K562 (cell line): ENCODE data around the gene IRF2BP2. TPM values are rescaled to one million over a fixed set of nuclear protein-coding genes. Genes with fewer than 3 reads are reported as not detected.

Source experiments
- BACH1 ChIP-seq: fragments of 200-800 bp; sonication (Bioruptor generic); IDR thresholded peaks from 2 replicates; pipeline ENCODE4 v1.6.1; 2016; ENCODE audit warnings: missing genetic modification characterization, missing compliant biosample characterization
- BCL6 ChIP-seq: fragments of 250-450 bp; sonication (Bioruptor Pico); IDR thresholded peaks from 2 replicates; pipeline ENCODE4 v1.4.0; 2020
- CREB1 ChIP-seq, 2 experiments: sonication (generic) in 1 of 2; formaldehyde crosslinking in 1 of 2; IDR thresholded peaks; 2 replicates each; pipeline versions ENCODE4 v1.6.1 to v1.8.0; 2012 to 2022; ENCODE audit warnings: inconsistent platforms in 1 of 2, mild to moderate bottlenecking in 1 of 2, missing genetic modification reagents in 1 of 2, moderate library complexity in 1 of 2
- DDX20 ChIP-seq: fragments of 450-650 bp; IDR thresholded peaks from 2 replicates; pipeline ENCODE4 v1.6.1; 2016; ENCODE audit warnings: missing genetic modification characterization, low read depth, mild to moderate bottlenecking, missing compliant biosample characterization, moderate library complexity
- FOXM1 ChIP-seq, 2 experiments: fragments of 450-650 bp in 1 of 2; sonication (generic) in 1 of 2; formaldehyde crosslinking in 1 of 2; IDR thresholded peaks; 2 replicates each; pipeline versions ENCODE4 v1.6.1 to v1.9.0; 2017 to 2022; ENCODE audit warnings: low read depth in 2 of 2, mild to moderate bottlenecking in 2 of 2, missing genetic modification reagents in 1 of 2, moderate library complexity in 1 of 2
- HOXB6 ChIP-seq: fragments of 250-450 bp; sonication (Bioruptor Pico); IDR thresholded peaks from 2 replicates; pipeline ENCODE4 v1.5.1; 2022; ENCODE audit warnings: mild to moderate bottlenecking, borderline replicate concordance
- MAFF ChIP-seq: IDR thresholded peaks from 2 replicates; pipeline ENCODE4 v1.6.1; 2012; ENCODE audit warnings: low read length, improper control_type of control experiment
- MAFK ChIP-seq: IDR thresholded peaks from 2 replicates; pipeline ENCODE4 v1.6.1; 2011; ENCODE audit warnings: low read length, improper control_type of control experiment
- POLR2H ChIP-seq: IDR thresholded peaks from 2 replicates; pipeline ENCODE4 v1.6.1; 2016; ENCODE audit warnings: missing genetic modification characterization, low read depth, mild to moderate bottlenecking, control low read depth, missing compliant biosample characterization, moderate library complexity
- RBM22 ChIP-seq: fragments of 200-400 bp; formaldehyde crosslinking; IDR thresholded peaks from 2 replicates; pipeline ENCODE4 v1.6.1; 2018; ENCODE audit warnings: low read length, low read depth; ENCODE audit not compliant: poor library complexity, severe bottlenecking
- RBM34 ChIP-seq: fragments of 200-400 bp; formaldehyde crosslinking; IDR thresholded peaks from 2 replicates; pipeline ENCODE4 v1.6.1; 2018; ENCODE audit warnings: low read length, borderline replicate concordance; ENCODE audit not compliant: insufficient read depth
- RBM39 ChIP-seq: fragments of 200-400 bp; formaldehyde crosslinking; optimal IDR thresholded peaks from 2 replicates; pipeline ENCODE3; 2018; ENCODE audit warnings: low read depth, low read length
- SMC3 ChIP-seq: conservative IDR thresholded peaks from 2 replicates; pipeline ENCODE4 v1.6.1; 2011; ENCODE audit warnings: low read depth, low read length, improper control_type of control experiment; ENCODE audit not compliant: insufficient read depth
- ZNF184 ChIP-seq: sonication (generic); formaldehyde crosslinking; IDR thresholded peaks from 2 replicates; pipeline ENCODE4 v1.5.0; 2020; ENCODE audit warnings: missing genetic modification reagents
- ZNF324 ChIP-seq: fragments of 250-450 bp; sonication (Bioruptor Pico); IDR thresholded peaks from 2 replicates; pipeline ENCODE4 v1.4.0; 2020; ENCODE audit warnings: mild to moderate bottlenecking
- polyA plus RNA-seq, 8 experiments: library from polyadenylated mRNA; depleted of rRNA in 4 of 8; stranded (reverse) in 5 of 8; unstranded in 3 of 8; fragments of >200 nt; fragmentation: Nextera tagmentation in 2 of 8; fragmentation: Illumina TruSeq in 1 of 8; extraction: Ambion mirVana in 2 of 8; extraction: Trizol in 1 of 8; gene quantifications; 2 replicates each; pipeline versions ENCODE4 v1.2.1 to v1.2.3, GENCODE V29; 2011 to 2014; ENCODE audit warnings: inconsistent platforms in 1 of 8, missing spikeins in 1 of 8
- total RNA-seq, 7 experiments: library from RNA; depleted of rRNA in 6 of 7; stranded (reverse); fragments of >200 nt in 6 of 7; fragmentation: Illumina TruSeq in 2 of 7; extraction: Trizol in 2 of 7; gene quantifications; 2 replicates each; pipeline versions ENCODE4 v1.2.1 to v1.2.3, GENCODE V29; 2011 to 2021; ENCODE audit warnings: low replicate concordance in 1 of 7
- TF ChIP-seq, protein P1 (sequence below): fragments of 450-650 bp; IDR thresholded peaks from 2 replicates; pipeline ENCODE4 v1.6.1; 2018; ENCODE audit not compliant: partially characterized antibody
- TF ChIP-seq, protein P2 (sequence below), 2 experiments: fragments of 250-450 bp in 1 of 2; fragments of 450-650 bp in 1 of 2; sonication (Bioruptor Pico) in 1 of 2; IDR thresholded peaks; 2 replicates each; pipeline versions ENCODE4 v1.6.1 to v1.8.0; 2016 to 2021; ENCODE audit warnings: mild to moderate bottlenecking in 2 of 2, moderate library complexity in 2 of 2, missing compliant biosample characterization in 1 of 2, missing genetic modification characterization in 1 of 2
- TF ChIP-seq, protein P3 (sequence below), 2 experiments: fragments of 450-650 bp; IDR thresholded peaks; 2 replicates each; pipeline ENCODE4 v1.6.1; 2018; ENCODE audit warnings: mild to moderate bottlenecking in 2 of 2, low read depth in 1 of 2; ENCODE audit not compliant: partially characterized antibody in 2 of 2
- TF ChIP-seq, protein P4 (sequence below): sonication (generic); formaldehyde crosslinking; IDR thresholded peaks from 2 replicates; pipeline ENCODE4 v1.8.0; 2022; ENCODE audit warnings: missing genetic modification reagents, mild to moderate bottlenecking, borderline replicate concordance

Gene IRF2BP2
- total and polyA plus RNA-seq, 9 of the 15 experiments (the other 6 are each of a cell fraction or from before 2014, with no cell fraction given): 7.7 to 68.6 (median 22.1) TPM

DNA sequence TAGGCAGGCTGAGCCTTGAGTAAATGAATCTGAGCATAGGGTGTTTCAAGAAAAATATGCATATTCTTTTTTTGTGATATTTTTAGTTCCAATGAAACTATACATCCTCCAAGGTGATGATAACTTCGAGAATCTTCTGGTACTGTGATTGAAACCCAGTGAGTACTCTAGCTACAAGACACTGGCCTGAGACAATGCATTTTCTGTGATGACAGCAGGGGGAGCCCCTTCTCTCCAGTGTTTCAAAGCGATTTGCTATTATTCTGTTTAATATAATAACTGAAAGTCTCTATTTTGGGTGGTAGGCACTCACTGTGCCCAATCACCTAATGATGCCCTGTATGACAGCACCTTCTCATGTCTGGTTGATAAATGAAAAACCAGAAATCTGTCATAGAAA lies 12.1 kb downstream of the IRF2BP2 start (continued):
- TF ChIP-seq, protein P1, sequence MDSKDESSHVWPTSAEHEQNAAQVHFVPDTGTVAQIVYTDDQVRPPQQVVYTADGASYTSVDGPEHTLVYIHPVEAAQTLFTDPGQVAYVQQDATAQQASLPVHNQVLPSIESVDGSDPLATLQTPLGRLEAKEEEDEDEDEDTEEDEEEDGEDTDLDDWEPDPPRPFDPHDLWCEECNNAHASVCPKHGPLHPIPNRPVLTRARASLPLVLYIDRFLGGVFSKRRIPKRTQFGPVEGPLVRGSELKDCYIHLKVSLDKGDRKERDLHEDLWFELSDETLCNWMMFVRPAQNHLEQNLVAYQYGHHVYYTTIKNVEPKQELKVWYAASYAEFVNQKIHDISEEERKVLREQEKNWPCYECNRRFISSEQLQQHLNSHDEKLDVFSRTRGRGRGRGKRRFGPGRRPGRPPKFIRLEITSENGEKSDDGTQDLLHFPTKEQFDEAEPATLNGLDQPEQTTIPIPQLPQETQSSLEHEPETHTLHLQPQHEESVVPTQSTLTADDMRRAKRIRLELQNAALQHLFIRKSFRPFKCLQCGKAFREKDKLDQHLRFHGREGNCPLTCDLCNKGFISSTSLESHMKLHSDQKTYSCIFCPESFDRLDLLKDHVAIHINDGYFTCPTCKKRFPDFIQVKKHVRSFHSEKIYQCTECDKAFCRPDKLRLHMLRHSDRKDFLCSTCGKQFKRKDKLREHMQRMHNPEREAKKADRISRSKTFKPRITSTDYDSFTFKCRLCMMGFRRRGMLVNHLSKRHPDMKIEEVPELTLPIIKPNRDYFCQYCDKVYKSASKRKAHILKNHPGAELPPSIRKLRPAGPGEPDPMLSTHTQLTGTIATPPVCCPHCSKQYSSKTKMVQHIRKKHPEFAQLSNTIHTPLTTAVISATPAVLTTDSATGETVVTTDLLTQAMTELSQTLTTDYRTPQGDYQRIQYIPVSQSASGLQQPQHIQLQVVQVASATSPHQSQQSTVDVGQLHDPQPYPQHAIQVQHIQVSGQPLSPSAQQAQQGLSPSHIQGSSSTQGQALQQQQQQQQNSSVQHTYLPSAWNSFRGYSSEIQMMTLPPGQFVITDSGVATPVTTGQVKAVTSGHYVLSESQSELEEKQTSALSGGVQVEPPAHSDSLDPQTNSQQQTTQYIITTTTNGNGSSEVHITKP: no peak
- TF ChIP-seq ZNF324 (CRISPR knock-in tag) (no peak), RBM22 (no peak), CREB1 (IDR thresholded peaks at IDR 0.05) (no peak), CREB1 (CRISPR knock-in tag; IDR thresholded peaks at IDR 0.05) (no peak), DDX20 (no peak), POLR2H (tag) (no peak), SMC3 (peak; percentile 58), MAFK (no peak), BCL6 (no peak), RBM39 (no peak), MAFF (no peak), RBM34 (no peak), ZNF184 (CRISPR knock-in tag) (no peak), BACH1 (tag) (no peak), HOXB6 (no peak), FOXM1 (IDR thresholded peaks at IDR 0.05; ENCODE audit: low read depth) (peak; percentile 18; the same call in 1 of the 2 replicates), FOXM1 (CRISPR knock-in tag; IDR thresholded peaks at IDR 0.05; ENCODE audit: low read depth) (no peak)
- TF ChIP-seq, protein P2, sequence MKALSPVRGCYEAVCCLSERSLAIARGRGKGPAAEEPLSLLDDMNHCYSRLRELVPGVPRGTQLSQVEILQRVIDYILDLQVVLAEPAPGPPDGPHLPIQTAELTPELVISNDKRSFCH (CRISPR knock-in tag; IDR thresholded peaks at IDR 0.05): no peak
- TF ChIP-seq, protein P2 (tag; IDR thresholded peaks at IDR 0.05): no peak
- TF ChIP-seq, protein P3, sequence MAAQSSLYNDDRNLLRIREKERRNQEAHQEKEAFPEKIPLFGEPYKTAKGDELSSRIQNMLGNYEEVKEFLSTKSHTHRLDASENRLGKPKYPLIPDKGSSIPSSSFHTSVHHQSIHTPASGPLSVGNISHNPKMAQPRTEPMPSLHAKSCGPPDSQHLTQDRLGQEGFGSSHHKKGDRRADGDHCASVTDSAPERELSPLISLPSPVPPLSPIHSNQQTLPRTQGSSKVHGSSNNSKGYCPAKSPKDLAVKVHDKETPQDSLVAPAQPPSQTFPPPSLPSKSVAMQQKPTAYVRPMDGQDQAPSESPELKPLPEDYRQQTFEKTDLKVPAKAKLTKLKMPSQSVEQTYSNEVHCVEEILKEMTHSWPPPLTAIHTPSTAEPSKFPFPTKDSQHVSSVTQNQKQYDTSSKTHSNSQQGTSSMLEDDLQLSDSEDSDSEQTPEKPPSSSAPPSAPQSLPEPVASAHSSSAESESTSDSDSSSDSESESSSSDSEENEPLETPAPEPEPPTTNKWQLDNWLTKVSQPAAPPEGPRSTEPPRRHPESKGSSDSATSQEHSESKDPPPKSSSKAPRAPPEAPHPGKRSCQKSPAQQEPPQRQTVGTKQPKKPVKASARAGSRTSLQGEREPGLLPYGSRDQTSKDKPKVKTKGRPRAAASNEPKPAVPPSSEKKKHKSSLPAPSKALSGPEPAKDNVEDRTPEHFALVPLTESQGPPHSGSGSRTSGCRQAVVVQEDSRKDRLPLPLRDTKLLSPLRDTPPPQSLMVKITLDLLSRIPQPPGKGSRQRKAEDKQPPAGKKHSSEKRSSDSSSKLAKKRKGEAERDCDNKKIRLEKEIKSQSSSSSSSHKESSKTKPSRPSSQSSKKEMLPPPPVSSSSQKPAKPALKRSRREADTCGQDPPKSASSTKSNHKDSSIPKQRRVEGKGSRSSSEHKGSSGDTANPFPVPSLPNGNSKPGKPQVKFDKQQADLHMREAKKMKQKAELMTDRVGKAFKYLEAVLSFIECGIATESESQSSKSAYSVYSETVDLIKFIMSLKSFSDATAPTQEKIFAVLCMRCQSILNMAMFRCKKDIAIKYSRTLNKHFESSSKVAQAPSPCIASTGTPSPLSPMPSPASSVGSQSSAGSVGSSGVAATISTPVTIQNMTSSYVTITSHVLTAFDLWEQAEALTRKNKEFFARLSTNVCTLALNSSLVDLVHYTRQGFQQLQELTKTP (IDR thresholded peaks at IDR 0.05; ENCODE audit: low read depth in 1 of 2, partially characterized antibody in 2 of 2): peak in 1 of 2 experiments; percentile 25
- TF ChIP-seq, protein P4, sequence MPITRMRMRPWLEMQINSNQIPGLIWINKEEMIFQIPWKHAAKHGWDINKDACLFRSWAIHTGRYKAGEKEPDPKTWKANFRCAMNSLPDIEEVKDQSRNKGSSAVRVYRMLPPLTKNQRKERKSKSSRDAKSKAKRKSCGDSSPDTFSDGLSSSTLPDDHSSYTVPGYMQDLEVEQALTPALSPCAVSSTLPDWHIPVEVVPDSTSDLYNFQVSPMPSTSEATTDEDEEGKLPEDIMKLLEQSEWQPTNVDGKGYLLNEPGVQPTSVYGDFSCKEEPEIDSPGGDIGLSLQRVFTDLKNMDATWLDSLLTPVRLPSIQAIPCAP (CRISPR knock-in tag): no peak
